K562 (cell line): Measurements from ENCODE around the gene GMPR2. TPM values are rescaled to one million over a fixed set of nuclear protein-coding genes. Genes with fewer than 3 reads are reported as not detected.

Experiments used
- FOXK2 ChIP-seq, 2 experiments: fragments of 450-650 bp; IDR thresholded peaks in 1 of 2; conservative IDR thresholded peaks in 1 of 2; 2 replicates each; pipeline ENCODE4 v1.6.1; 2016; ENCODE audit warnings: low read depth in 2 of 2, mild to moderate bottlenecking in 1 of 2
- HDAC6 ChIP-seq: IDR thresholded peaks from 2 replicates; pipeline ENCODE4 v1.6.1; 2012; ENCODE audit warnings: low read depth, mild to moderate bottlenecking, control low read depth, inconsistent platforms, low read length, moderate library complexity
- JUN ChIP-seq, 2 experiments: sonication (generic) in 1 of 2; formaldehyde crosslinking in 1 of 2; IDR thresholded peaks; 2 replicates each; pipeline versions ENCODE4 v1.6.1 to v1.8.0; 2012 to 2022; ENCODE audit warnings: borderline replicate concordance in 2 of 2, mild to moderate bottlenecking in 2 of 2, improper control_type of control experiment in 1 of 2, low read depth in 1 of 2, low read length in 1 of 2, missing genetic modification reagents in 1 of 2
- MCM7 ChIP-seq, 2 experiments: fragments of 450-650 bp; IDR thresholded peaks; 2 replicates each; pipeline ENCODE4 v1.6.1; 2016 to 2018
- NFIC ChIP-seq: fragments of 450-650 bp; IDR thresholded peaks from 2 replicates; pipeline ENCODE4 v1.6.1; 2017; ENCODE audit warnings: mild to moderate bottlenecking, inconsistent platforms
- PHB2 ChIP-seq: fragments of 450-650 bp; IDR thresholded peaks from 2 replicates; pipeline ENCODE4 v1.6.1; 2017; ENCODE audit warnings: low read depth
- PHF20 ChIP-seq: fragments of 450-650 bp; IDR thresholded peaks from 2 replicates; pipeline ENCODE4 v1.6.1; 2018; ENCODE audit not compliant: partially characterized antibody
- PURB ChIP-seq: sonication (generic); formaldehyde crosslinking; IDR thresholded peaks from 2 replicates; pipeline ENCODE4 v1.9.0; 2021; ENCODE audit warnings: low read depth, mild to moderate bottlenecking, missing genetic modification reagents
- RFX5 ChIP-seq: IDR thresholded peaks from 2 replicates; pipeline ENCODE4 v1.6.1; 2011; ENCODE audit warnings: low read depth, mild to moderate bottlenecking, improper control_type of control experiment, low read length
- U2AF2 ChIP-seq: fragments of 200-400 bp; formaldehyde crosslinking; optimal IDR thresholded peaks from 2 replicates; pipeline ENCODE3; 2017; ENCODE audit warnings: low read depth, mild to moderate bottlenecking, low read length
- polyA plus RNA-seq, 8 experiments: library from polyadenylated mRNA; depleted of rRNA in 4 of 8; stranded (reverse) in 5 of 8; unstranded in 3 of 8; fragments of >200 nt; fragmentation: Nextera tagmentation in 2 of 8; fragmentation: Illumina TruSeq in 1 of 8; extraction: Ambion mirVana in 2 of 8; extraction: Trizol in 1 of 8; gene quantifications; 2 replicates each; pipeline versions ENCODE4 v1.2.1 to v1.2.3, GENCODE V29; 2011 to 2014; ENCODE audit warnings: inconsistent platforms in 1 of 8, missing spikeins in 1 of 8
- total RNA-seq, 7 experiments: library from RNA; depleted of rRNA in 6 of 7; stranded (reverse); fragments of >200 nt in 6 of 7; fragmentation: Illumina TruSeq in 2 of 7; extraction: Trizol in 2 of 7; gene quantifications; 2 replicates each; pipeline versions ENCODE4 v1.2.1 to v1.2.3, GENCODE V29; 2011 to 2021; ENCODE audit warnings: low replicate concordance in 1 of 7
- TF ChIP-seq, protein P1 (sequence below): sonication (generic); formaldehyde crosslinking; IDR thresholded peaks from 2 replicates; pipeline ENCODE4 v1.8.0; 2023; ENCODE audit warnings: missing genetic modification reagents, mild to moderate bottlenecking, borderline replicate concordance
- TF ChIP-seq, protein P2 (sequence below): fragments of 450-650 bp; IDR thresholded peaks from 2 replicates; pipeline ENCODE4 v1.6.1; 2016; ENCODE audit warnings: low read depth, mild to moderate bottlenecking, moderate library complexity
- TF ChIP-seq, protein P3 (sequence below), 2 experiments: fragments of 200-800 bp in 1 of 2; sonication (Bioruptor generic) in 1 of 2; sonication (generic) in 1 of 2; formaldehyde crosslinking in 1 of 2; IDR thresholded peaks in 1 of 2; conservative IDR thresholded peaks in 1 of 2; 2 replicates each; pipeline versions ENCODE4 v1.5.0 to v1.6.1; 2016 to 2020; ENCODE audit warnings: missing compliant biosample characterization in 1 of 2, missing genetic modification characterization in 1 of 2, missing genetic modification reagents in 1 of 2
- TF ChIP-seq, protein P4 (sequence below), 2 experiments: fragments of 250-450 bp in 1 of 2; fragments of 450-650 bp in 1 of 2; sonication (Bioruptor Pico) in 1 of 2; IDR thresholded peaks; 2 replicates each; pipeline versions ENCODE4 v1.6.1 to v1.8.0; 2016 to 2021; ENCODE audit warnings: mild to moderate bottlenecking in 2 of 2, moderate library complexity in 2 of 2, missing compliant biosample characterization in 1 of 2, missing genetic modification characterization in 1 of 2
- TF ChIP-seq, protein P5 (sequence below): fragments of 450-650 bp; formaldehyde crosslinking; IDR thresholded peaks from 2 replicates; pipeline ENCODE4 v1.4.0; 2022; ENCODE audit warnings: mild to moderate bottlenecking, moderate library complexity

Gene GMPR2
- total and polyA plus RNA-seq, 9 of the 15 experiments (the other 6 are each of a cell fraction or from before 2014, with no cell fraction given): 26.4 to 67.4 (median 36.3) TPM

DNA sequence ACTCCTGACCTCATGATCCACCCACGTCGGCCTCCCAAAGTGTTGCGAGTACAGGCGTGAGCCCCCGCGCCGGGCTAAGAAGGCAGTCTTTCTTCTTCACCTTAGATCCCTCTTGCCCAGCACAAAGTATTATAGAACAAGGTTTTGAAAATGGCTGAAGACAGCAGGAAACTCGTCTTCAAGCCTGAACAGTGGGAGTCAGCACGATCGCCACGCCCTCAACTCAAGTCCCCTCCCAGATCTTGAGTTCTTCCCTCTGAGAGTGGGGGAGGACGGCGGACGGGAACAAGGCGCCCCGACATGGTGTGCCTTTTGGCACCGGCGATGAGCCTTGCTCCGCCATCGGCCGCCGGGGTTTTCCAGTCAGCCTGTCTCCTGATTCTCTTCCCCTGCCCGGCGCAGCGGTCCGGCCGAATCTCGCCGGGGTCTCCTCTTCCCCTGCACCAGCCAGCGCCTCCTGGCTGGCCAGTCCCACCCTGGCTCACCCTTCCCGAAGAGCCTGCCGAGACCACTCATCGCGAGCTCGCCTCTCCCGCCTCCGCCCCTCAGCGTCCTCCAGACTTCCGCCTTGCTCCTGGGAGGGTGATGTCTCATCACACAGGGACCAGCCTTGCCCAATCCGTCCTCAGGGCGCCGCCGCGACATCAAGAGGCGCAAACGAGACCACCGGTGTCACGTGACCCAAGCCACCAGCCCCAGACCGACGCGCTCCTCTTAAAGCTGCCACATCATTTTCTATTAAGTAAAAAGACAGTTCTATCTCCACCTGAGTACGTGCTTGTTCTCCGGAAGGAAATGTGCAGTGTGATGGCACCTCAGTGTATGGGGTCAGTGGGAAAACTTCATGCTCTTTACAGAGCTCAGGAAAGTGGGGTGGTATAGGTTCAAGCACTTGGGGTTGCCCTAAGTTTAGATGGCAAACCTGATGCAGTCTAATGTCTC lies 19.5 kb upstream of the GMPR2 start, which contains the start of gene CHMP4A (continued):
- TF ChIP-seq, protein P1, sequence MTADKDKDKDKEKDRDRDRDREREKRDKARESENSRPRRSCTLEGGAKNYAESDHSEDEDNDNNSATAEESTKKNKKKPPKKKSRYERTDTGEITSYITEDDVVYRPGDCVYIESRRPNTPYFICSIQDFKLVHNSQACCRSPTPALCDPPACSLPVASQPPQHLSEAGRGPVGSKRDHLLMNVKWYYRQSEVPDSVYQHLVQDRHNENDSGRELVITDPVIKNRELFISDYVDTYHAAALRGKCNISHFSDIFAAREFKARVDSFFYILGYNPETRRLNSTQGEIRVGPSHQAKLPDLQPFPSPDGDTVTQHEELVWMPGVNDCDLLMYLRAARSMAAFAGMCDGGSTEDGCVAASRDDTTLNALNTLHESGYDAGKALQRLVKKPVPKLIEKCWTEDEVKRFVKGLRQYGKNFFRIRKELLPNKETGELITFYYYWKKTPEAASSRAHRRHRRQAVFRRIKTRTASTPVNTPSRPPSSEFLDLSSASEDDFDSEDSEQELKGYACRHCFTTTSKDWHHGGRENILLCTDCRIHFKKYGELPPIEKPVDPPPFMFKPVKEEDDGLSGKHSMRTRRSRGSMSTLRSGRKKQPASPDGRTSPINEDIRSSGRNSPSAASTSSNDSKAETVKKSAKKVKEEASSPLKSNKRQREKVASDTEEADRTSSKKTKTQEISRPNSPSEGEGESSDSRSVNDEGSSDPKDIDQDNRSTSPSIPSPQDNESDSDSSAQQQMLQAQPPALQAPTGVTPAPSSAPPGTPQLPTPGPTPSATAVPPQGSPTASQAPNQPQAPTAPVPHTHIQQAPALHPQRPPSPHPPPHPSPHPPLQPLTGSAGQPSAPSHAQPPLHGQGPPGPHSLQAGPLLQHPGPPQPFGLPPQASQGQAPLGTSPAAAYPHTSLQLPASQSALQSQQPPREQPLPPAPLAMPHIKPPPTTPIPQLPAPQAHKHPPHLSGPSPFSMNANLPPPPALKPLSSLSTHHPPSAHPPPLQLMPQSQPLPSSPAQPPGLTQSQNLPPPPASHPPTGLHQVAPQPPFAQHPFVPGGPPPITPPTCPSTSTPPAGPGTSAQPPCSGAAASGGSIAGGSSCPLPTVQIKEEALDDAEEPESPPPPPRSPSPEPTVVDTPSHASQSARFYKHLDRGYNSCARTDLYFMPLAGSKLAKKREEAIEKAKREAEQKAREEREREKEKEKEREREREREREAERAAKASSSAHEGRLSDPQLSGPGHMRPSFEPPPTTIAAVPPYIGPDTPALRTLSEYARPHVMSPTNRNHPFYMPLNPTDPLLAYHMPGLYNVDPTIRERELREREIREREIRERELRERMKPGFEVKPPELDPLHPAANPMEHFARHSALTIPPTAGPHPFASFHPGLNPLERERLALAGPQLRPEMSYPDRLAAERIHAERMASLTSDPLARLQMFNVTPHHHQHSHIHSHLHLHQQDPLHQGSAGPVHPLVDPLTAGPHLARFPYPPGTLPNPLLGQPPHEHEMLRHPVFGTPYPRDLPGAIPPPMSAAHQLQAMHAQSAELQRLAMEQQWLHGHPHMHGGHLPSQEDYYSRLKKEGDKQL (CRISPR knock-in tag): no peak
- TF ChIP-seq MCM7 (IDR thresholded peaks at IDR 0.05) (no peak), PURB (CRISPR knock-in tag) (no peak), JUN (IDR thresholded peaks at IDR 0.05; ENCODE audit: borderline replicate concordance, low read depth, low read length) (no peak), JUN (CRISPR knock-in tag; IDR thresholded peaks at IDR 0.05; ENCODE audit: borderline replicate concordance) (no peak), NFIC (no peak; the same call in none of the 2 replicates), FOXK2 (conservative IDR thresholded peaks at IDR 0.05 in 1 of 2, IDR thresholded peaks at IDR 0.05 in 1 of 2; ENCODE audit: low read depth in 2 of 2) (peak; percentile 84 to 90), PHF20 (peak; percentile 94), RFX5 (no peak), HDAC6 (no peak), U2AF2 (no peak), PHB2 (no peak)
- TF ChIP-seq, protein P2, sequence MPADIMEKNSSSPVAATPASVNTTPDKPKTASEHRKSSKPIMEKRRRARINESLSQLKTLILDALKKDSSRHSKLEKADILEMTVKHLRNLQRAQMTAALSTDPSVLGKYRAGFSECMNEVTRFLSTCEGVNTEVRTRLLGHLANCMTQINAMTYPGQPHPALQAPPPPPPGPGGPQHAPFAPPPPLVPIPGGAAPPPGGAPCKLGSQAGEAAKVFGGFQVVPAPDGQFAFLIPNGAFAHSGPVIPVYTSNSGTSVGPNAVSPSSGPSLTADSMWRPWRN: no peak
- TF ChIP-seq, protein P3, sequence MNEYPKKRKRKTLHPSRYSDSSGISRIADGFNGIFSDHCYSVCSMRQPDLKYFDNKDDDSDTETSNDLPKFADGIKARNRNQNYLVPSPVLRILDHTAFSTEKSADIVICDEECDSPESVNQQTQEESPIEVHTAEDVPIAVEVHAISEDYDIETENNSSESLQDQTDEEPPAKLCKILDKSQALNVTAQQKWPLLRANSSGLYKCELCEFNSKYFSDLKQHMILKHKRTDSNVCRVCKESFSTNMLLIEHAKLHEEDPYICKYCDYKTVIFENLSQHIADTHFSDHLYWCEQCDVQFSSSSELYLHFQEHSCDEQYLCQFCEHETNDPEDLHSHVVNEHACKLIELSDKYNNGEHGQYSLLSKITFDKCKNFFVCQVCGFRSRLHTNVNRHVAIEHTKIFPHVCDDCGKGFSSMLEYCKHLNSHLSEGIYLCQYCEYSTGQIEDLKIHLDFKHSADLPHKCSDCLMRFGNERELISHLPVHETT (CRISPR knock-in tag; conservative IDR thresholded peaks at IDR 0.05 in 1 of 2, IDR thresholded peaks at IDR 0.05 in 1 of 2): 0 out of 4 replicates have a peak, but pooled peaks of 1 of the 2 experiments have one; percentile 42
- TF ChIP-seq, protein P4, sequence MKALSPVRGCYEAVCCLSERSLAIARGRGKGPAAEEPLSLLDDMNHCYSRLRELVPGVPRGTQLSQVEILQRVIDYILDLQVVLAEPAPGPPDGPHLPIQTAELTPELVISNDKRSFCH (CRISPR knock-in tag; IDR thresholded peaks at IDR 0.05): no peak
- TF ChIP-seq, protein P4 (tag; IDR thresholded peaks at IDR 0.05): no peak
- TF ChIP-seq, protein P5, sequence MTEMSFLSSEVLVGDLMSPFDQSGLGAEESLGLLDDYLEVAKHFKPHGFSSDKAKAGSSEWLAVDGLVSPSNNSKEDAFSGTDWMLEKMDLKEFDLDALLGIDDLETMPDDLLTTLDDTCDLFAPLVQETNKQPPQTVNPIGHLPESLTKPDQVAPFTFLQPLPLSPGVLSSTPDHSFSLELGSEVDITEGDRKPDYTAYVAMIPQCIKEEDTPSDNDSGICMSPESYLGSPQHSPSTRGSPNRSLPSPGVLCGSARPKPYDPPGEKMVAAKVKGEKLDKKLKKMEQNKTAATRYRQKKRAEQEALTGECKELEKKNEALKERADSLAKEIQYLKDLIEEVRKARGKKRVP: no peak
